GM23338 (cell line): ENCODE results near the gene CDC73. TPM values are rescaled to one million over a fixed set of nuclear protein-coding genes. Genes with fewer than 3 reads are reported as not detected.
A peak's percentile ranks its signal among the peaks of the same experiment; 100 is the strongest.

Source experiments
- ATAC-seq: fragments of 200-7000 bp; cut with Tn5 transposase; 3 replicates; pipeline ENCODE4 v1.9.1; 2020
- DNase-seq: peaks from one replicate; pipeline ENCODE4 v3.0.0-alpha.2; 2015; ENCODE audit warnings: low spot score
- H2AFZ ChIP-seq: fragments of 200-600 bp; sonication (generic); 2 replicates; pipeline ENCODE4 v1.8.0; 2016; ENCODE audit warnings: antibody characterized with exemption, mild to moderate bottlenecking, moderate library complexity
- H3F3A ChIP-seq: fragments of 200-600 bp; sonication (generic); replicated peaks from 2 replicates; pipeline ENCODE4 v1.8.0; 2017; ENCODE audit warnings: antibody characterized with exemption, mixed run types, low read depth
- H3K27ac ChIP-seq: fragments of 200-600 bp; sonication (generic); 2 replicates; pipeline ENCODE4 v1.6.1; 2016; ENCODE audit warnings: low read depth
- H3K27me3 ChIP-seq: fragments of 200-600 bp; sonication (generic); 2 replicates; pipeline ENCODE4 v1.8.0; 2016; ENCODE audit warnings: mild to moderate bottlenecking, mixed run types, moderate library complexity; ENCODE audit not compliant: insufficient read depth
- H3K36me3 ChIP-seq: fragments of 200-600 bp; sonication (generic); 2 replicates; pipeline ENCODE4 v1.8.0; 2016; ENCODE audit warnings: mild to moderate bottlenecking; ENCODE audit not compliant: insufficient read depth
- H3K4me1 ChIP-seq: fragments of 200-600 bp; sonication (generic); 2 replicates; pipeline ENCODE4 v1.8.0; 2016; ENCODE audit warnings: mild to moderate bottlenecking, moderate library complexity; ENCODE audit not compliant: insufficient read depth
- H3K4me2 ChIP-seq: fragments of 200-600 bp; sonication (generic); 2 replicates; pipeline ENCODE4 v1.7.1; 2017; ENCODE audit warnings: mixed run types
- H3K4me3 ChIP-seq: fragments of 200-600 bp; sonication (generic); 2 replicates; pipeline ENCODE4 v1.6.1; 2016; ENCODE audit warnings: mixed run types
- H3K79me2 ChIP-seq: fragments of 200-600 bp; sonication (generic); replicated peaks from 2 replicates; pipeline ENCODE4 v1.8.0; 2017; ENCODE audit warnings: mild to moderate bottlenecking; ENCODE audit not compliant: insufficient read depth
- H3K9me2 ChIP-seq: fragments of 200-600 bp; sonication (generic); 2 replicates; pipeline ENCODE4 v1.8.0; 2017; ENCODE audit not compliant: insufficient read depth
- H4K20me1 ChIP-seq: fragments of 200-600 bp; sonication (generic); replicated peaks from 2 replicates; pipeline ENCODE4 v1.8.0; 2017; ENCODE audit warnings: mild to moderate bottlenecking; ENCODE audit not compliant: insufficient read depth
- H3K27ac Mint-ChIP-seq: 2 replicates; pipeline ENCODE4 v1.8.0; 2020; ENCODE audit warnings: inconsistent platforms, mild to moderate bottlenecking, moderate library complexity, mixed read lengths
- H3K27me3 Mint-ChIP-seq: 3 replicates; pipeline ENCODE4 v1.8.0; 2022; ENCODE audit warnings: low read depth, mild to moderate bottlenecking, moderate library complexity, mixed read lengths, inconsistent platforms; ENCODE audit not compliant: insufficient read depth, poor library complexity
- H3K36me3 Mint-ChIP-seq: 3 replicates; pipeline ENCODE4 v1.8.0; 2021; ENCODE audit warnings: low read depth, mild to moderate bottlenecking, inconsistent platforms, moderate library complexity, mixed read lengths
- H3K4me1 Mint-ChIP-seq: 3 replicates; pipeline ENCODE4 v1.8.0; 2020; ENCODE audit warnings: mild to moderate bottlenecking, inconsistent platforms, mixed read lengths
- H3K4me3 Mint-ChIP-seq: 3 replicates; pipeline ENCODE4 v1.8.0; 2021; ENCODE audit warnings: moderate library complexity, mild to moderate bottlenecking, inconsistent platforms, mixed read lengths
- H3K9me3 Mint-ChIP-seq: 3 replicates; pipeline ENCODE4 v1.8.0; 2020; ENCODE audit warnings: moderate library complexity, mild to moderate bottlenecking, inconsistent platforms, mixed read lengths
- EZH2phosphoT487 ChIP-seq: fragments of 200-600 bp; sonication (generic); IDR thresholded peaks from one replicate; pipeline ENCODE4 v1.8.1; 2018; ENCODE audit warnings: antibody characterized with exemption; ENCODE audit not compliant: unreplicated experiment
- NANOG ChIP-seq: IDR thresholded peaks from 2 replicates; pipeline ENCODE4 v1.6.1; 2016; ENCODE audit warnings: antibody characterized with exemption, borderline replicate concordance
- STAT1 ChIP-seq: IDR thresholded peaks from one replicate; pipeline ENCODE4 v1.6.1; 2016; ENCODE audit warnings: antibody characterized with exemption; ENCODE audit not compliant: unreplicated experiment
- ZNF114 ChIP-seq: fragments of 250-450 bp; sonication (Bioruptor Pico); IDR thresholded peaks from 2 replicates; pipeline ENCODE4 v1.5.0; 2020; ENCODE audit warnings: mild to moderate bottlenecking, moderate library complexity
- ZNF331 ChIP-seq: fragments of 250-450 bp; sonication (Bioruptor Pico); IDR thresholded peaks from 2 replicates; pipeline ENCODE4 v1.5.0; 2020; ENCODE audit warnings: low read depth, mild to moderate bottlenecking, moderate library complexity
- polyA plus RNA-seq: library from polyadenylated mRNA; unstranded; fragments of >200 nt; fragmentation: Nextera tagmentation; extraction: Ambion mirVana; gene quantifications from 2 replicates; pipeline ENCODE4 v1.2.1, GENCODE V29; 2016
- total RNA-seq: library from RNA; depleted of rRNA; stranded (reverse); fragments of >200 nt; shearing (Covaris generic); gene quantifications from 2 replicates; pipeline ENCODE4 v1.2.3, GENCODE V29; 2014
- TF ChIP-seq, protein P1 (sequence below): fragments of 250-450 bp; sonication (Bioruptor Pico); IDR thresholded peaks from 2 replicates; pipeline ENCODE4 v1.5.0; 2020; ENCODE audit warnings: mild to moderate bottlenecking, moderate library complexity
- TF ChIP-seq, protein P2 (sequence below): IDR thresholded peaks from 2 replicates; pipeline ENCODE4 v1.6.1; 2016; ENCODE audit warnings: antibody characterized with exemption

CDC73 gene
- total and polyA plus RNA-seq, 2 experiments from 2014 or later: 40.4 to 63.2 TPM

DNA sequence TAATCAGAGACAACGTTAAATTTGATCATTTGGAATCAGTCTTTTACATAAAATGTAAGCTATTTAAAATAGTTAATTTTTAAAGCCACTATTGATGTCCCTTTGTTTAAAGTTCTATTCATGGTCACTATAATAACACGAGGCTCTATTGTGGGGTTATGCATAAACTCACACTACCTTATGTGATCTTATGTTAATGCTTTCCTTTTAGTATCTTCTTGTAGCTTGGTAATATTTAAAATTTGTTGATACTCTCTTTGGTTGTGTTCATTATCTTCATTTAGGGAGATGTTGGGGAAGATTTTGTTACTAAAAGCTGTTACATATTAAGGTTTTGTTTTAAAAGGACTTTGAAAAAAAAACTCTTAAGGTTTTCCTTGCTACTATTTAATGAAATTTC is 63.4 kb downstream of the CDC73 start (continued):
- TF ChIP-seq, protein P1, sequence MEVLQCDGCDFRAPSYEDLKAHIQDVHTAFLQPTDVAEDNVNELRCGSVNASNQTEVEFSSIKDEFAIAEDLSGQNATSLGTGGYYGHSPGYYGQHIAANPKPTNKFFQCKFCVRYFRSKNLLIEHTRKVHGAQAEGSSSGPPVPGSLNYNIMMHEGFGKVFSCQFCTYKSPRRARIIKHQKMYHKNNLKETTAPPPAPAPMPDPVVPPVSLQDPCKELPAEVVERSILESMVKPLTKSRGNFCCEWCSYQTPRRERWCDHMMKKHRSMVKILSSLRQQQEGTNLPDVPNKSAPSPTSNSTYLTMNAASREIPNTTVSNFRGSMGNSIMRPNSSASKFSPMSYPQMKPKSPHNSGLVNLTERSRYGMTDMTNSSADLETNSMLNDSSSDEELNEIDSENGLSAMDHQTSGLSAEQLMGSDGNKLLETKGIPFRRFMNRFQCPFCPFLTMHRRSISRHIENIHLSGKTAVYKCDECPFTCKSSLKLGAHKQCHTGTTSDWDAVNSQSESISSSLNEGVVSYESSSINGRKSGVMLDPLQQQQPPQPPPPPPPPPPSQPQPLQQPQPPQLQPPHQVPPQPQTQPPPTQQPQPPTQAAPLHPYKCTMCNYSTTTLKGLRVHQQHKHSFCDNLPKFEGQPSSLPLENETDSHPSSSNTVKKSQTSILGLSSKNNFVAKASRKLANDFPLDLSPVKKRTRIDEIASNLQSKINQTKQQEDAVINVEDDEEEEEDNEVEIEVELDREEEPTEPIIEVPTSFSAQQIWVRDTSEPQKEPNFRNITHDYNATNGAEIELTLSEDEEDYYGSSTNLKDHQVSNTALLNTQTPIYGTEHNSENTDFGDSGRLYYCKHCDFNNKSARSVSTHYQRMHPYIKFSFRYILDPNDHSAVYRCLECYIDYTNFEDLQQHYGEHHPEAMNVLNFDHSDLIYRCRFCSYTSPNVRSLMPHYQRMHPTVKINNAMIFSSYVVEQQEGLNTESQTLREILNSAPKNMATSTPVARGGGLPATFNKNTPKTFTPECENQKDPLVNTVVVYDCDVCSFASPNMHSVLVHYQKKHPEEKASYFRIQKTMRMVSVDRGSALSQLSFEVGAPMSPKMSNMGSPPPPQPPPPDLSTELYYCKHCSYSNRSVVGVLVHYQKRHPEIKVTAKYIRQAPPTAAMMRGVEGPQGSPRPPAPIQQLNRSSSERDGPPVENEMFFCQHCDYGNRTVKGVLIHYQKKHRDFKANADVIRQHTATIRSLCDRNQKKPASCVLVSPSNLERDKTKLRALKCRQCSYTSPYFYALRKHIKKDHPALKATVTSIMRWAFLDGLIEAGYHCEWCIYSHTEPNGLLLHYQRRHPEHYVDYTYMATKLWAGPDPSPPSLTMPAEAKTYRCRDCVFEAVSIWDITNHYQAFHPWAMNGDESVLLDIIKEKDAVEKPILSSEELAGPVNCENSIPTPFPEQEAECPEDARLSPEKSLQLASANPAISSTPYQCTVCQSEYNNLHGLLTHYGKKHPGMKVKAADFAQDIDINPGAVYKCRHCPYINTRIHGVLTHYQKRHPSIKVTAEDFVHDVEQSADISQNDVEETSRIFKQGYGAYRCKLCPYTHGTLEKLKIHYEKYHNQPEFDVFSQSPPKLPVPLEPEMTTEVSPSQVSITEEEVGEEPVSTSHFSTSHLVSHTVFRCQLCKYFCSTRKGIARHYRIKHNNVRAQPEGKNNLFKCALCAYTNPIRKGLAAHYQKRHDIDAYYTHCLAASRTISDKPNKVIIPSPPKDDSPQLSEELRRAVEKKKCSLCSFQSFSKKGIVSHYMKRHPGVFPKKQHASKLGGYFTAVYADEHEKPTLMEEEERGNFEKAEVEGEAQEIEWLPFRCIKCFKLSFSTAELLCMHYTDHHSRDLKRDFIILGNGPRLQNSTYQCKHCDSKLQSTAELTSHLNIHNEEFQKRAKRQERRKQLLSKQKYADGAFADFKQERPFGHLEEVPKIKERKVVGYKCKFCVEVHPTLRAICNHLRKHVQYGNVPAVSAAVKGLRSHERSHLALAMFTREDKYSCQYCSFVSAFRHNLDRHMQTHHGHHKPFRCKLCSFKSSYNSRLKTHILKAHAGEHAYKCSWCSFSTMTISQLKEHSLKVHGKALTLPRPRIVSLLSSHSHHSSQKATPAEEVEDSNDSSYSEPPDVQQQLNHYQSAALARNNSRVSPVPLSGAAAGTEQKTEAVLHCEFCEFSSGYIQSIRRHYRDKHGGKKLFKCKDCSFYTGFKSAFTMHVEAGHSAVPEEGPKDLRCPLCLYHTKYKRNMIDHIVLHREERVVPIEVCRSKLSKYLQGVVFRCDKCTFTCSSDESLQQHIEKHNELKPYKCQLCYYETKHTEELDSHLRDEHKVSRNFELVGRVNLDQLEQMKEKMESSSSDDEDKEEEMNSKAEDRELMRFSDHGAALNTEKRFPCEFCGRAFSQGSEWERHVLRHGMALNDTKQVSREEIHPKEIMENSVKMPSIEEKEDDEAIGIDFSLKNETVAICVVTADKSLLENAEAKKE (CRISPR knock-in tag): no peak
- TF ChIP-seq ZNF331 (CRISPR knock-in tag): no peak
- TF ChIP-seq, protein P2, sequence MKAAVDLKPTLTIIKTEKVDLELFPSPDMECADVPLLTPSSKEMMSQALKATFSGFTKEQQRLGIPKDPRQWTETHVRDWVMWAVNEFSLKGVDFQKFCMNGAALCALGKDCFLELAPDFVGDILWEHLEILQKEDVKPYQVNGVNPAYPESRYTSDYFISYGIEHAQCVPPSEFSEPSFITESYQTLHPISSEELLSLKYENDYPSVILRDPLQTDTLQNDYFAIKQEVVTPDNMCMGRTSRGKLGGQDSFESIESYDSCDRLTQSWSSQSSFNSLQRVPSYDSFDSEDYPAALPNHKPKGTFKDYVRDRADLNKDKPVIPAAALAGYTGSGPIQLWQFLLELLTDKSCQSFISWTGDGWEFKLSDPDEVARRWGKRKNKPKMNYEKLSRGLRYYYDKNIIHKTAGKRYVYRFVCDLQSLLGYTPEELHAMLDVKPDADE: no peak
- no peak for TF ChIP-seq EZH2phosphoT487
- TF ChIP-seq ZNF114 (CRISPR knock-in tag): no peak
- TF ChIP-seq STAT1: no peak

DNA sequence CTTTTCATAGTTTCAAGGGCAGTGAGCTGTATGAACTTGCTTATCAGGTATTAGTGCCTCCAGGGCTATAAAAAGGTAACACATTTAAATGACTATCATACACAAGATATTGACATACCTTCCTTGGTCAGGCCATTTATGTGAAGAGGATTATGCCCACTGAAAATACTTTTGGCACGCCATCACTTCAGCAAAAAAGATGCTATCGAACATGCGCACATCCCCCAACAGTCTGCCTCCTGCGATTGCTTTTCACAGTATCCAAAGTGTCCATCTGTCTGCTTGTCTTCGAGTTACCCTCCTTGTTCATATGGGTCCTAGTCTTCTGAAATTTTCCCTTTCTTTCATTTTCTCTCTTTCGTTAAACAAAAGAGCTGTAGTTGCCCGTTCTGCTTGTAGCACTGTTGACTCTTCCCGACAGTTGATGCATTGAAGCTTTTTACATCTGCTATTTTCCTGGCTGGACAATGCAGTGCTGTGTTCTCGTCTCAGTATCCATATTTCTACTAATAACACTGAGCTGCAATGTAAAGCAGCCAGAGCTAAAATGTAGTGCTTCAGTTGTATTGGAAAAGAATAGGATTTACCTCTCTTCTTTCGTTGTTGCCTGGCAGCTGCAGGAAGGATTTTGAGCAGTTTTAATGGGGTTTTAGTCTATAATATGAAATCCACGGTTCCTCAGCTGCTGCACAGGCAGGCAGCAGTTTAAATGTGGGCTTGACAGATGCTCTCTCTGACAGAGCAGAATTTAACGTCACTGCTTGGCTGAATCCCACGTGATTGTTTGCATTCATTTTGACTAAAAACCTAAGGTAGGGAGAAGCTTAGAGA is 64.3 kb downstream of the CDC73 start, which contains the start of gene B3GALT2:
TSS of gene B3GALT2 (minus strand) at position 713 of the 831 bp plus-strand sequence. CDS start 5,051 bp downstream, outside the sequence.
- H3F3A ChIP-seq: no peaks in the 10 kb centered on the region
- Mint-ChIP-seq H3K27ac (peak within 1 kb of the TSS; percentile 61; the same call in 1 of the 2 replicates), H3K4me1 (peaks cover 30% of the 10 kb centered on the region; the same call in 2 of the 3 replicates), H3K27me3 (no peaks in the 10 kb centered on the region), H3K9me3 (peaks cover 6% of the 10 kb centered on the region; the same call in 2 of the 3 replicates), H3K36me3 (peaks cover 9% of the 10 kb centered on the region; the same call in 2 of the 3 replicates), H3K4me3 (no peak within 1 kb of the TSS)
- H3K4me1 ChIP-seq: 0 out of 2 replicates have a peak, but pooled peaks cover 7% of the 10 kb centered on the region
- peaks cover 9% of the 10 kb centered on the region; the same call in 1 of the 2 replicates for H4K20me1 ChIP-seq
- H3K27me3 ChIP-seq: no peaks in the 10 kb centered on the region
- peak within 1 kb of the TSS; percentile 23; the same call in 1 of the 2 replicates for H3K4me2 ChIP-seq
- no peak for TF ChIP-seq NANOG
- H2AFZ ChIP-seq: no peak within 1 kb of the TSS
- DNase-seq (no peak), ATAC-seq (no peak)
- no peak within 1 kb of the TSS for H3K4me3 ChIP-seq
- H3K9me2 ChIP-seq: no peaks in the 10 kb centered on the region
- H3K79me2 ChIP-seq: peaks cover 85% of the 10 kb centered on the region
- H3K27ac ChIP-seq: no peak within 1 kb of the TSS
- H3K36me3 ChIP-seq: no peaks in the 10 kb centered on the region
